Subcutaneous abdominal adipose tissue (tissue), 5 donors: ENCODE data around the gene CCDC6.
"Not testable (repeated sequence)": the region's sequence is repeated elsewhere in the genome, so short reads cannot be mapped to it uniquely, and the experiment has no call there.

Source experiments
- H3K27ac ChIP-seq: one replicate; pipeline ENCODE4 v1.7.0; 2013; ENCODE audit warnings: low read depth, mild to moderate bottlenecking, inconsistent platforms, low read length, moderate library complexity
- H3K27me3 ChIP-seq, 5 donors: one replicate each; pipeline ENCODE4 v1.7.0; 2013; ENCODE audit warnings: low read length in 5 of 5, inconsistent platforms in 1 of 5; ENCODE audit not compliant: control insufficient read depth in 5 of 5, insufficient read depth in 4 of 5
- H3K36me3 ChIP-seq, 5 donors: one replicate each; pipeline ENCODE4 v1.7.0; 2013; ENCODE audit warnings: low read length in 5 of 5; ENCODE audit not compliant: control insufficient read depth in 5 of 5, insufficient read depth in 5 of 5
- H3K4me1 ChIP-seq, 5 donors: one replicate each; pipeline ENCODE4 v1.7.0; 2013; ENCODE audit warnings: low read length in 5 of 5, mild to moderate bottlenecking in 3 of 5, moderate library complexity in 1 of 5; ENCODE audit not compliant: control insufficient read depth in 5 of 5, insufficient read depth in 5 of 5
- H3K4me3 ChIP-seq, 5 donors: one replicate each; pipeline ENCODE4 v1.7.0; 2013; ENCODE audit warnings: low read length in 5 of 5, low read depth in 1 of 5
- H3K9ac ChIP-seq, 5 donors: one replicate each; pipeline ENCODE4 v1.7.0; 2013; ENCODE audit warnings: low read length in 5 of 5, mild to moderate bottlenecking in 4 of 5, moderate library complexity in 3 of 5
- H3K9me3 ChIP-seq, 5 donors: one replicate each; pipeline ENCODE4 v1.7.0; 2013; ENCODE audit warnings: low read length in 5 of 5; ENCODE audit not compliant: control insufficient read depth in 5 of 5
- donor health status: healthy.
- donor health status: healthy.
- donor health status: healthy.
- donor health status: healthy.
- donor health status: healthy.

The CCDC6 gene

DNA sequence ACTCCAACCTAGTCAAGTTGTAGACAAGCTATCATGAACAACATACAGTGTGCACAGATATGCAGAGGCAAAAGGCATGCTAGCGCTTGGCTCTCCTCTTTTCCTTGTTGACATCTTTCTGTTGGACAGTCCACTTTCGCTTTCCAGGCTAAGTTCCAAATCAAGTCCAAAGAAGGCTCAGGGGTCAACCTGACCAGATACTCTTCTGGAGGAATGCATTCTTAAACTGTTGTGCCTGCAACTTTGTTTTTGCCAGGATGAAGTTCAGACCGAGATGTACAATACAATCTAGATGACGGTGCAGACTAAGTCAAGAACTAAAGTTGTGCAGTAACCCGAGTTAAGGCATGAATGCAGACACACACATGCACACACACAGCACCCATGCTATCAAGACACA, 117.4 kb downstream of the CCDC6 start:
- H3K36me3 ChIP-seq, result peaks cover 23 to 29% (median 25%) of the 10 kb centered on the region in 5 donors
- not testable (repeated sequence) for H3K4me3 ChIP-seq, H3K9ac ChIP-seq, H3K27me3 ChIP-seq, H3K9me3 ChIP-seq, H3K4me1 ChIP-seq, H3K27ac ChIP-seq

DNA sequence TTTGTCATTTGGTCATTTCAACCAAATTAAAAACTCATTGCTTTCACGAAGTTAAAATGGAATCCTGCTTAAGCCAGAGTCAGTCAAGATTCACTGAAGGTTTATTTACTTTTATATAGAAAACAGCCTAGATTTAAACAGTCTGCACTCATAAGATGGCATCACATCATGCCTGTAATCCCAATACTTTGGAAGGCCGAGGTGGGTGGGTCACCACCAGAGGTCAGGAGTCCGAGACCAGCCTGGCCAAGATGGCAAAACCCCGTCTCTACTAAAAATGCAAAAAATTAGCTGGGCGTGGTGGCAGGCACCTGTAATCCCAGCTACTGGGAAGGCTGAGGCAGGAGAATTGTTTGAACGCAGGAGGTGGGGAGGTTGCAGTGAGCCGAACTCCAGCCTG, 119.3 kb downstream of the CCDC6 start:
- H3K27me3 ChIP-seq, H3K4me3 ChIP-seq, H3K9me3 ChIP-seq, H3K9ac ChIP-seq, H3K27ac ChIP-seq, H3K4me1 ChIP-seq: not testable (repeated sequence)
- H3K36me3 ChIP-seq, result peaks cover 6 to 17% (median 13%) of the 10 kb centered on the region in 5 donors

- H3K9ac ChIP-seq, H3K27ac ChIP-seq, H3K27me3 ChIP-seq: not testable (repeated sequence)
Observed at GRCh38 chr10:59785476-59785875, 120.9 kb downstream of the CCDC6 start.

GRCh38 chr10:59781511-59781910, 124.8 kb downstream of the CCDC6 start:
- Histone ChIP-seq H3K27me3 (no peaks in the 10 kb centered on the region), H3K4me3 (no peak overlapping the region), H3K27ac (no peak overlapping the region), H3K9me3 (no peaks in the 10 kb centered on the region), H3K4me1 (no peaks in the 10 kb centered on the region), H3K36me3 (no peaks in the 10 kb centered on the region), H3K9ac (no peak overlapping the region)

More at GRCh38 chr10:59785476-59785875, 120.9 kb downstream of the CCDC6 start:
- H3K4me1 ChIP-seq, H3K9me3 ChIP-seq, H3K4me3 ChIP-seq, H3K36me3 ChIP-seq: not testable (repeated sequence)

DNA sequence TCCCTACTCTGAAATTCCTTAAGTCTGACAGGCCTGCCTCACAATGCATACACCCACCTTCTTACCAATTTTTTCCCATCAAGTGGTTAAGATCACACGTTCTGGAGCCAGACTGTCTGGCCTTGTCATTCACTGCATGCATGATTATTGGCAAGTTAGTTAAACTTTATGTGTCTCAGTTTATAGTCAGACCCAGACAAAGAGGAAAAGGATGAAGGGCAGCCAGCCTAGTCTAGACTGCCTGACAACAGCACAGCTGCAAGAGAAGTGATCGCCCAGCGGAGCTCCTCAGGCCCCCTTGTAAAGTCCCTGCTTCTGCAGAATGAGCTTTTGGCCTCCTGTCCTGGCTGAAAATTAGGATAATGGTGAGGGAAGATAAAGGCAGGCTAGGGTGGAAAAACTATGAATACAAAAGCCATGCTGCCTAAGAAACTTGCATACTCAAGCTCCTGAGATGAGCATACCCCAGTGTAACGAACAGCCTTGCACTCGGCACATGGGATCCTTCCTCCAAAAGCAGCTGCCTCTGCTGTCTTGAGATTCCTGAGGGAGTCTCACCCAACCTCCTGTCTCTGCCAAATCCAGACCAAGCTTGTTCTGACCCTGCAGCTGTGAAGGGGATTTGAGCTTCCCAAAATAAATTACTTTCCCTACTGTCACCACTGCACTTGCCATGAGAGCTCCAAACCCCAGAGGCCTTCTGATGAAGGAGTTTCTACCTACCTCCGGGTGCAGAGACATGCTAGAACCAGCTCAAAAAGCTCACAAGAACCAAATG, 126.4 kb downstream of the CCDC6 start:
- Histone ChIP-seq H3K9ac (no peak overlapping the region), H3K9me3 (no peaks in the 10 kb centered on the region), H3K4me1 (no peaks in the 10 kb centered on the region), H3K27ac (no peak overlapping the region), H3K27me3 (no peaks in the 10 kb centered on the region), H3K4me3 (no peak overlapping the region), H3K36me3 (no peaks in the 10 kb centered on the region)

DNA sequence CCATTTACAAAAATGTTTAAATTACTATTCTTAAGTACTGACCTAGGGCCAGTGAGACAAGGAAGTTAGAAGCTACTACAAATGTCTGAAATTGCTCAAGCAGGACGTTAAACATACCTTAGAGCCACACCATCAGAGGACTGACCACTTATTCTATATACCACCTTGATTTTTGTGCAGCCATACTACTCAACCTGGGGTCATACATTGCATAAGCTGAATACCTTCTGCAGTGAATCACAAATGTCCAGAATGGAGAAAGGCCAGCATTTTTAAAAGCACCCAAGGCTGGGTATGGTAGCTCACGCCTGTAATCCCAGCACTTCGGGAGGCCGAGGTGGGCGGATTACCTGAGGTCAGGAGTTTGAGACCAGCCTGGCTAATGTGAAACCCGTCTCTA, 131.9 kb downstream of the CCDC6 start:
- H3K4me1 ChIP-seq, result peaks cover 0 to 5% (median 0%) of the 10 kb centered on the region in 5 donors
- no peak overlapping the region for H3K27ac ChIP-seq
- no peaks in the 10 kb centered on the region for H3K36me3 ChIP-seq
- H3K27me3 ChIP-seq, result no peaks in the 10 kb centered on the region
- H3K9me3 ChIP-seq, result no peaks in the 10 kb centered on the region
- no peak overlapping the region for H3K9ac ChIP-seq
- no peak overlapping the region for H3K4me3 ChIP-seq

GRCh38 chr10:59773088-59773487, 133.3 kb downstream of the CCDC6 start:
- no peaks in the 10 kb centered on the region for H3K27me3 ChIP-seq

DNA sequence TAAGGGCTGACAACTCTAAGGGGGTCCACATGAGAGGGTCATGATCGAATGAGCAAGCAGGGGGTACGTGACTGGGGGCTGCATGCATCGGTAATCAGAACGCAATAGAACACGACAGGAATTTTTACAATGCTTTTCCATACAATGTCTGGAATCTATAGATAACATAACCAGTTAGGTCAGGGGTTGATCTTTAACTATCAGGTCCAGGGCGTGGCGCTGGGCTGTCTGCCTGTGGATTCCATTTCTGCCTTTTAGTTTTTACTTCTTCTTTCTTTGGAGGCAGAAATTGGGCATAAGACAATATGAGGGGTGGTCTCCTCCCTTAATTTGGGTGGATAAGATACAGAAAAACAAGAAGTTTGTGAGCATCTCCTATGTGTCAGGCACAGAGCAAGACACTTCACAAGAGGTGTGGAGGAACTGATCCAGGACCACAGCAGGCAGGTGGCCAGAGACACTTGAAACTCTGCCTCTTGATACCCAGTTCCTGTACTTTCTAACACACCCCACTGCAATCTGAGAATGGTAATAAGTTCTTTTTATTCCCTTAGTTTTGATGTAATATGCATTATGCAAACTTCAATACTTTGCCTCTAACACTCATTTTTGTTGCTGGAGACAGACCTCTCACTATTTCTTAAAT, 135.1 kb downstream of the CCDC6 start:
- H3K27ac ChIP-seq, result no peak overlapping the region
- peaks cover 0 to 5% (median 0%) of the 10 kb centered on the region in 5 donors for H3K4me1 ChIP-seq
- no peaks in the 10 kb centered on the region for H3K36me3 ChIP-seq
- no peaks in the 10 kb centered on the region for H3K9me3 ChIP-seq
- H3K9ac ChIP-seq, result no peak overlapping the region
- no peak overlapping the region for H3K4me3 ChIP-seq
- no peaks in the 10 kb centered on the region for H3K27me3 ChIP-seq

More at GRCh38 chr10:59773088-59773487, 133.3 kb downstream of the CCDC6 start:
- Histone ChIP-seq H3K4me1 (peaks cover 0 to 5% (median 0%) of the 10 kb centered on the region in 5 donors), H3K27ac (no peak overlapping the region), H3K9ac (no peak overlapping the region), H3K4me3 (no peak overlapping the region), H3K9me3 (no peaks in the 10 kb centered on the region), H3K36me3 (no peaks in the 10 kb centered on the region)

DNA sequence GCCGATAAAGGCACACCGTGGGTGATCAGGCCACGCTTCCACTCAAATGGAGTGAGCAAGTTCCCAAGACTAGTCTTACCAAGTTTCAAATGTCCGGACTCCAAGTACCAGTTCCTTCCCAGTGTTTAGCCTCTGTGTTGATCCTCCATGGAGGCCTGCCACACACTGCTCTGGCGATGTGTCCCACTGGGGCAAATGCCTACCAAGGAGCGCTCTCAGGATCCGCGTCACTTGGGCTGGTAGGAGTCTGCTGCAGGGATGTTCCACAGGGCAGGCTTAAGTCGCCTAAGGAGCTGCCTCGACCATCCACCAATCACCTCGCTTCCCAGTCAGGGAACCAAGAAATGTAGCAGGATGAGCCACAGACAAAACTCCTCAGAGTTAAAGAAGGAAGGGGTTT, 135.7 kb downstream of the CCDC6 start:
- H3K4me1 ChIP-seq, result peaks cover 0 to 5% (median 0%) of the 10 kb centered on the region in 5 donors
- no peak overlapping the region for H3K27ac ChIP-seq
- H3K4me3 ChIP-seq, result no peak overlapping the region
- no peaks in the 10 kb centered on the region for H3K9me3 ChIP-seq
- no peak overlapping the region for H3K9ac ChIP-seq
- H3K27me3 ChIP-seq, result no peaks in the 10 kb centered on the region
- H3K36me3 ChIP-seq, result no peaks in the 10 kb centered on the region

- Histone ChIP-seq H3K9ac (no peak overlapping the region), H3K9me3 (no peaks in the 10 kb centered on the region), H3K4me3 (no peak overlapping the region), H3K27ac (no peak overlapping the region), H3K36me3 (no peaks in the 10 kb centered on the region), H3K4me1 (no peaks in the 10 kb centered on the region), H3K27me3 (no peaks in the 10 kb centered on the region)
Observed at GRCh38 chr10:59762505-59762904, 143.9 kb downstream of the CCDC6 start.
